Activated T-cell treated with anti-CD3 and anti-CD28 coated beads, Interleukin-2, amount 50 U/mL, for 48 hours (primary cell): Measurements from ENCODE around the gene OR13J1.
"Not testable (repeated sequence)": the region's sequence is repeated elsewhere in the genome, so short reads cannot be mapped to it uniquely, and the experiment has no call there.

Experiments
- DNase-seq, 2 experiments: peaks; one replicate each; pipeline ENCODE4 v3.0.0-alpha.2; 2020

OR13J1 gene

DNA sequence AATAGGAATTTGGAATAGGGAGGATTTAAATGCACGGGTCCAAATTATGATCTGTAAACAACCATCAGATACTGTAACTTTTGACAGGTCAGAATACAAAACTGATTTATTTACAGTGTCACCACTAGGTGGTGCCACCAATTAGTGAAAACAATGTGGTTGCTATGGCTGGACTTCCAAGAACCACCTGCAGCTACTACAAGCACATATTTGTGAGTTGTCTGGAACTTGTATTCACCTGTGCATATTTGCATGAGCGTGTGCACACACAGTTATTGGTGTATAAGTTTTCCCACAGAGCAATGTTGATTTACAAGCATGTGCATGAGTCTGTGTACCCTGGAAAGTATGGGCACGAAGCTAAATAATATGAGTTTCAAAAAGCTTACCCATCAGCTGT is 32.8 kb upstream of the OR13J1 start:
- no peak for DNase-seq

DNA sequence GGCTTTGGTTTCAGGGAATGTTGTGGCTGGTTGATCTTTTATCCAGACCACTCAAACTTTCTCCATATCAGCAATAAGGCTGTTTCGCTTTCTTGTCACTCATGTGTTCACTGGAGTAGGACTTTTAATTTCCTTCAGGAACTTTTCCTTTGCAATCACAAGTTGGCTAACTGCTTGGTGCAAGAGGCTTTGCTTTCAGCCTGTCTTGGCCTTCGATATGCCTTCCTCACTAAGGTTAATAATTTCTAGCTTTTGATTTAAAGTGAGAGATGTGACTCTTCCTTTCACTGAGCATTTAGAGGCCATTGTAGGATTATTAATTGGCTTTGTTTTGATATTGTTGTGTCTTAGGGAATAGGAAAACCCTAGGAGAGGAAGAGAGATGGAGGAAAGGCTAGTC is 28.8 kb upstream of the OR13J1 start:
- DNase-seq, result no peak

DNA sequence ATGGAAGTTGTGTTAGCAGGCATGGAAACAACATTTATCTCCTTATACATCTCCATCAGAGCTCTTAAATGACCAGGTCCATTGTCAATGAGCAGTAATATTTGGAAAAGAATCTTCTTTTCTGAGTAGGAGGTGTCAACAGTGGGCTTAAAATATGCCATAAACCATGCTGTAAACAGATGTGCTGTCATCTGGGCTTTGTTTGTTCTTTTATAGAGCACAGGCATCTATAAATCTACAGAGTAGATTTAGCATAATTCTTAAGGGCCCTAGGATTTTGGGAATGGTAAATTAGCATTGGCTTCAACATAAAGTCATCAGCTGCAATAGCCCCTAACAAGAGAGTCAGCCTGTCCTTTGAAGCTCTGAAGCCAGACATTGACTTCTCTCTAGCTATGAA is 28.1 kb upstream of the OR13J1 start:
- DNase-seq, result no peak

DNA sequence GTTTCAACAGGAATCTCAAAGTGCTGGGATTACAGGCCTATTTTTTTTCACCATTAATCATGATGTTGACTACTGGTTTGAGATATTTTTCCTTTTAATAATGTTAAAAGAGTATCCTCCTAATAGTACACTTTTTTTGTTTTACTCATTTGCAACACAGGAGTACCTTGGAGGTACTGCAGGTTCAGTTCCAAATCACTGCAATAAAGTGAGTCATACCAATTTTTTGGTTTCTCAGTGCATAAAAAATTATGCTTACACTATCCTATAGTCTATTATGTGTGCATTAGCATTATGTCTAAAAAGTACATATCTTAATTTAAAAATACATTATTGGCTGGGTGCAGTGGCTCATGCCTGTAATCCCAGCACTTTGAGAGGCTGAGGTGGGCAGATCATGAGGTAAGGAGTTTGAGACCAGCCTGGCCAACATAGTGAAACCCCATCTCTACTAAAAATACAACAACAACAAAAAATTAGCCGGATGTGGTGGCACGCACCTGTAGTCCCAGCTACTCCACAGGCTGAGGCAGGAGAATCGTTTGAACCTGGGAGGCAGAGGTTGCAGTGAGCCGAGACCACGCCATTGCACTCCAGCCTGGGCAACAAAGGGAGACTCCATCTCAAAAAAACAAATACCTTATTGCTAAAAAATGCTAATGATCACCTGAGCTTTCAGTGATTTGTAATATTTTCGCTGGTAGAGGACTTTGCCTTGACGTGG is 27.3 kb upstream of the OR13J1 start:
- DNase-seq, result not testable (repeated sequence)

DNA sequence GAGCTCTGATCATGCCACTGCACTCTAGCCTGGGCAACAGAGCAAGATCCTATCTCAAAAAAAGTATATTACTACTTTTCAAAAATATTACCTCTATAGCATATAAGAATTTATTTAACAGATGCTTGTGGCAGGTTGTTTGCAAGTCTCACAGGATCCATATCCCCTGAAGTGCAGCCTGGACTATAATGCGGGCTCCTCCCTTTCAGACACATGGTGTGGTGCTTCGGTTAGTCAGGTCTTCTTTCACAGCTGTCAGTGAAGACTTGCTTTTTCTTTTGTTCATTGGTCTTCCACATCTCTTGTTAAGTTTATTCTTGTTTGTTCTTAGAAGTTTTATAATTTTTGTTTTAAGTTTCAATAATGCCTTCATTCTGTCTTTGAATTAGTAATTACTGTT is 26.4 kb upstream of the OR13J1 start:
- DNase-seq, result no peak

DNA sequence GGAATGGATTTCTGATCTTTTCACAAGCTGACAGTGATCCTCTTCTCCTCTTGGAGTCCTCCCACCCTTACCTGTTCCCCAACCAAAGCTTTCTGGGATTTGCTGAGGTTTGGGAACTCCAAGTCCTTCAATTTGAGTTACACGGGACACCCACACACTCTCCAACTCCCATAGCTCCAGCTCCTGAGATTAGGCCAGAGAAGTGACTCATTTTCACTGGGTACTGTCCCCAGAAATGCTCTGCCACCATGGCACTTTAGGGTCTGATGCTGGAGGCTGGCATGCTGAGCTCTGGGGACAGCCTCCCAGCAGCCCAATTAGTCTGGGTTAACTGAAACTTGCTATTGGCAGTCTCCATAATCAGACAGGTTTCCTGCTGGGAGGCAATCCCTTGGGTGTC is 21.9 kb upstream of the OR13J1 start:
- DNase-seq, result no peak

DNA sequence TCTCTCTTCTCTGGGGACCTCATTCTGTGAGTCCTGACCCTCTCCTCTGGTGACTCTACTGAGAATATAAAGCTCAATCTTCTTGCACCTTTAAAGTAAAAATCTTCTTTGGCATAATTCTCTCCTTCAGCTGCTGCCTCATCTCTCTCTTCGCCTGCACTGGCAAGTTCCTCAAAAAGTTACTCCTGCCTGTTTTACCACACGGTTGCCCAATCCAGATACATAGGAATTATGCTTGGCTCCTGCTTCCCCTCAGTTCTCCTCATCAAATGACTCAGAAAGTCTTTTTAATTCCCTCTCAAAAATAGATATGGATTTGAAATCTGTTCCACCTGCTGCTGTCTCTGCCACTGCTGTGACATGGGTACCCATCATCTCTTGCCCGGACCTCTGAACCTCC is 21.4 kb upstream of the OR13J1 start:
- no peak for DNase-seq

DNA sequence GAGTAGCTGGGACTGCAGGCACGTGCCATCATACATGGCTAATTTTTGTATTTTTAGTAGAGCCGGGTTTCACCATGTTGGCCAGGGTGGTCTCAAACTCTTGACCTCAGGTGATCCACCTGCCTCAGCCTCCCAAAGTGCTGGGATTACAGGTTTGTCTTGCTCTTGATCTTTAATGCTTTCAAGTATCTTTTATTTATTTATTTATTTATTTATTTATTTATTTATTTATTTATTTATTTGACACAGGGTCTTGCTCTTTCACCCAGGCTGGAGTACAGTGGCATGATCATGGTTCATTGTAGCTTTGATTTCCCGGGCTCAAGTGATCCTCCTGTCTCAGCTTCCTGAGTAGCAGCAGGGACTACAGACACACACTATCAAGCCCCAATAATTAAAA is 14.7 kb upstream of the OR13J1 start:
- DNase-seq, result not testable (repeated sequence)

DNA sequence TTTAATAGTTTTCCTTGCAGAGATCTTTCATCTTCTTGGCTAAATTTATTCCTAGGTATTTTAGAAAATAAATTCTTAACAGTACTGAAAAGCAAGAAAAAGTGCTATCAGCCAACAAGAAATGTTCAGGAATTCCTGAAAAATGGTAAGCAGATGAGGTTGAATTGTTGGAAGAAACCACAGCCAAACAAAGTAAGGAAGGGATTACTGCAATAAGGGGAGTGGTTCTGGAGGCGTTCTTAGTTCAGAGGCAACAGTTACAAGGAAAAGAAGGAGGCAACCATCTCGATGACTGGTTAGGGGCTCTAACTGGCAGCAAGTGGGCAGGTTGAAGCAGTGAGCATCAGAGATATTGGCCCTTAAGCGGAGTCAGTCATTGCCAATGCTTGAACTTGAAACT is 12.8 kb upstream of the OR13J1 start:
- no peak for DNase-seq

DNA sequence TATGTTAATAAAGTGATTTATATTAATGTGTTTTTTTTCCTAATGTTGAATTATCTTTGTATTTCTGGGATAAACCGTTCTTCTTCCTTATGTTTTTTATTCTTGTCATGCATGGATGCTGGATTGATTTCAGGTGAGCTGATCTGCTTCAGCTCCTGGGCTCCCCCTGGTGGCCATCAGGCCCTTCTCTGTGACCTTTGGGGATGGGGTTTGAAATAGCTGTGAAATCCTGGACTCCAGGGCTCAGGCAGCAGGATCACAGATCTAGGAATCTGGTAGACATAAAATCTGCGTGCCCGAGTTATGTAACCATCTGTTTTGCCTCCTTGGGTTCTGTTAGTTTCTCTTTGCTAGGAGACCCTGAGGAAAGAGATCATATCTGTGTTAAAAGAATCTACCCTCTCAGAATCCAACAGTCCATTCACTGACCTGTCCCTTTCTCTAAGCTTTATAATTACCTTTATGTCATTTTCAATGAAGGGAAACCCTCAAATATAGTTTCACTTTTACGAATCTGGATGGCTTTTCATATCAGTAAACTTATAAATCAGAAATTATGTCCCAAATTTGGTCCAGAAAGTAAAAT is 12.2 kb upstream of the OR13J1 start:
- peak; percentile 84 to 86 for DNase-seq

DNA sequence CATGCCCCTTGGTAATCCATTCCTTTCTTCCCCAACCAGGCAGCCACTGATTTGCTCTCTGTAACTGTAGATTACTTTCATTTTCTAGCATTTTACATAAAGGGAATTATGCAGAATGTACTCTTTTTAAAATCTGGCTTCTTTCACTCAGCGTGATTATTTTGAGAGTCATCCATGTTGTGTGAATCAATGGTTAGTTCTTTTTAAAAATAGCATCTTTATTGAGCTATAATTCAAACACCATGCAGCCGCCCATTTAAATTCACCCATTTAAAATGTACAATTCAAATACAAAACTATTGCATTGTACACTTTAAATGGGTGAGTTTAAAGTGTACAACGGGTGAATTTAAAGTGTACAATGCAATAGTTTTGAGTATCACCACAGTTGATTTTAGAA is 2.3 kb upstream of the OR13J1 start:
- DNase-seq, result no peak

DNA sequence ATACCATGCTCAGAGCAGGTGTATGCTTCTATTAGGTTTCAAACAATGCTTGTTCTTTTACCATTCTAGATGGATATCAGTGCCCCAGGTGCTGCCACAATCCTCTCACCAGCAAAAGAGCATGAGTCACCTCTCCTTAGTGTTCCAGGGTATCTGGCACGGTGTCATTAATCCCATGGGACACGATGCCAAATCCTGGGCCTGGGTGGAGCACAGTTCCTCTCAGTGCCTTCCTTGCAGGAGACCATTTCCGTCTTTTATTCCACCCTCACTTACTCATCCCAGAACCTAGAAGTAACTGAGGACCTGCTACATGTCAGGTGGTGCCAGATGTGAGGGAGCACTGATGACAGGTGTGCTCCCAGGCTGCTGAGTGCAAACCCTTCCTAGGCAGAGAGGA is 1.3 kb upstream of the OR13J1 start:
- DNase-seq, result no peak

DNA sequence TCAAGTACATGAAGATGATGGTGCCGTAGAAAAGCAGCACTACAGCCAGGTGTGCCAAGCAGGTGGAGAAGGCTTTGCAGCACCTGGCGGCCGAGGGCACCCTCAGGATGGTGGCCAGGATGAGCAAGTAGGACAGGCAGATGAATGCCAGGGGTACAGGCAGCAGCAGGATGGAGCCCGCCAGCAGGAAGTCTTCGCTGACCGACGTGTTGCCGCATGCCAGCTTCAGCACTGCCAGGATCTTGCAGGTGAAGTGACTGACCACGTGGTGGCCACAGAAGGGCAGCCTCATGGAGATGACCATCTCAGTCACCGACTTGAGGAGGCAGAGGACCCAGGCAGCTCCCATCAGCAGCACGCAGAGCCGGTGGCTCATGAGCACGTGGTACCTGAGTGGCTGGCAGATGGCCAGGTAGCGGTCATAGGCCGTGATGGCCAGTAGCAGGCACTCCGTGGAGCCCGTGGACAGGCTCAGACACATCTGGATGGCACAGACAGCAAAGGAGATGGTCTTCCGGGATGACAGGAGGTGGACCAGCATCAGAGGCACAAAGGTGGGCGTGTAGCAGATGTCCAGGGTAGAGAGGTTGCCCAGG is 482 bp downstream of the OR13J1 start:
- no peak for DNase-seq

DNA sequence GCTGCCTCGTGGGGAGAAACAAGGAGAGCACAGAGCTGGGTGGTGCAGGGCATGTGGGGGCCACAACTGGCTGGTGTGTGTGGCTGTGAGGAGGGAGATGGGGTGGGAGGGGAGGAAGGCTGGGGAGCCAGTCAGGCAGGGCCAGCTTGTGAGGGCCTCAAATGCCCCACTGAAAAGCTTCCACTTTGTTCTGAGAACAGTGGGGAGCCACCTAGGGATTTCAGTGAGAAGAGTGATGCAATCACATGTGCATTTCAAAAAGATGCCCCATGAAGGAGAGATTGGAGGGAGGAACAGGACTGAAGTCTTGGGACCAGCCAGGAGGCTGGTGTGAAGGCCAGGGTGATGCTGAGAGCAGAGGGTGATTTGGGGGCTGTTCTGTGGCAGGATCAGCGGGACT is 1.3 kb downstream of the OR13J1 start:
- DNase-seq, result no peak

DNA sequence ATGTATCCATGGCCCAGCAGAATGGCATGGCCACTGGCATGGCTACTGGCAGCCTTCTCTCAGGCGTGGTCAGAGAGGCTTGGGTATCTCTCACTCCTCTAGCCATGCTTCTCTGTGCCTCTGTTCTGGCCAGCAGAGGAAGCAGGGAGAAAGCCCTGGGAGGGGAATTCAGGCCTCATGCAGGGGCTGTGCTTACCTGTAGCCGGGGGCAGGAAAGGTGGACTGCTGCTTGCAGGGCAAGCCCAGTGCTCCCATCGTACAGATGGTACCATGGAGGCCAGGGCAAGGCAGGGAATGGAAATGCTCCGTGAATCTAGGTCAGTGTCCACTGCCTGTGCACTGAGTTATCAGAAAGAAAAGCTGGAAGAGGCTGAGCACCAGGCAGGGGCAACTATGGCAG is 2.7 kb downstream of the OR13J1 start:
- no peak for DNase-seq

DNA sequence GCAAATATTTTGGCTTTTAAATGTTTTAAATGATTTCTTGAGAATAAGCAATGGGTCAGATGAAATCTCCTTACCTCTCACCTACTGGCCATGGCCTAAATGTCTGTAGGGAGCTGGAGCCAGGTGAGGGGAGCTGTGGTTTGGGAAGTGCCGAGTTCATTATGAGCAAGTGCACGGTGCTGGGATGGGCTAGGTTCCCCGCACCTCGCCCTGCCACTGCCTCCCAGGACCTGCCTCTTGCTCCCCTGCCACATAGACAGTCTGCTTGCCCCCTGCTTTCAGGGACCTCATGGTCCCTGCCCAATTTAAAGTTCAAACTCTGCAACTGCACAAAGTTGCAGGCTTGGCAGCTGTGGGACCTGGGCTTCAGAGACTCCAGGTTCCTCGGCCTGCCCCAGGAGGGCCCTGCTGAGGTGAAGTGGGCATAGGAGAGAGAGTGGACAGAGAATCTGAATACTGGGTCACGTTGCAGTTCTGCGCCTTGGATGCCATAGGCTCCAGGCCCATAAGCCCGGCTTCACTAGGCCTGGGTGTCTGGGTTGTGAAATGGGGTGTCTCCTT is 5.4 kb downstream of the OR13J1 start:
- no peak for DNase-seq

DNA sequence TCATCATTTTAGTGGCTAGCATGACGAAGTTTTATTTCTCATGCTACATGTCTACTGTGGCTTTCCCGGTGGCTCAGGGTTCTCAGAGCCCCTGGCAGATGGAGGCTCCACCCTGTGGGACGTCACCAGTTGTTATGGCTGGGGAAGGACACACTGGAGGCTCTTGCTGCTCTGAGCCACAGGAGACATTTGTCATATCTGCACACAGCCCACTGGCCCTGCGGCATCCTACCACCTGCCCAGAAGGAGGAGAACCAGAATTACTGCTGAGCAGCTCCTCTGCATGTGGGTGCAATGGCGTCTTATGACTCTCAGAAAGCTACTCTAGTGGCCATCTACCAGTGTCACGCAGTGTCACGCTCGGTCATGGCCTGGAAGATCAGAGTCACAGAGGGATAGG is 6.6 kb downstream of the OR13J1 start:
- DNase-seq, result no peak

DNA sequence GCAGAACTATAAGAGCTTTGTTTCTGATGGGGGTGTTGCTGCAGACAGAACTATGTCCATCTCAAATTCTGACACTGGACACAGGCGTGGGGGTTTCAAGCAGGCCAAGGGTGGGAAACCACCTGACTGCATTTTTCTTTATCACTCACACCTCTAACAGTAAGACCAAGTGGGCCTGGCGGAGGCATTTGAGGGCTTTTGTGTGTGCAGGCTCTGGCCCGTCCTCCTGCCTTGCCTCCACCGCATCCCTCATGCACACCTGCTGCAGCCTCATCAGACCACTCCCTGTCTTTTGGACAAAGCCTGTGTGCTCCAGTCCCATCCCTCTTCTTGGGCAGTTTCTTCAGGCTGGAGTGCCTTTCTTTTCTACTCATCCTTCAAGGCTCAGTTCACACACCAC is 7.9 kb downstream of the OR13J1 start:
- no peak for DNase-seq

DNA sequence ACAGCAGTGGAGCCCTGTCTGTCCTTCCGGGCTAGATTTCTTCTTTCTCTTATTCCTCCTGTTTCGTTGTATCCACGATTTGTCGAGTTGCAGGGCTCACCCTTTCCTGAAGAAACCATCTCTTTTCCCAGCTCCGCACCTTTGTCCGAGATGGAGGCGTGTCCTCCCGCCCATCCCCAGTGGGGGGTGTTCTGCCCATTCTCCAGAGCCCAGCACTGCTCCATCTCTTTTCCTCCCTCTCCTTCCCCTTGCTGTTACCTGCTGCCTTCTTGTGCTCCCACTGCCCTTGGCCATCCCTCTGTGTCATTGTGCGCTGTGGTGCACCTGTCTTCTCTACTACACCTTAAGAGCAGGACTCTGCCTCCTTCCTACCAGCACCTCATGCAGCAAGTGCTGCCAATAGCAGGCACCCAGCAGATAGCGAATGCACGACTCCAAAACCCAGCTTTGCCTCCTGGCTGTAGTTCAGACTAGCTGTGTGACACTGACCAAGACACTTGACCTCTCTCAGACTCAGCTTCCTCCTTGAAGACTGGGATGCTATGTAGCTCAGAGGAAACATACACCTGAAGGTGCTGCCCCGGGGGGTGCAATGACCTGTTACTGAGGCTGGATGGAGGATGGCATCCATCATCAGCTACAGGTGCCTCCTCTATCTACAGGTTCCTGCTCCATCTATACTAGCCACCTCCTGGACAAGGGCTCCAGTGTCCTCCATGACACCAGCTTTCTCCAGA is 8.9 kb downstream of the OR13J1 start:
- DNase-seq, result no peak

DNA sequence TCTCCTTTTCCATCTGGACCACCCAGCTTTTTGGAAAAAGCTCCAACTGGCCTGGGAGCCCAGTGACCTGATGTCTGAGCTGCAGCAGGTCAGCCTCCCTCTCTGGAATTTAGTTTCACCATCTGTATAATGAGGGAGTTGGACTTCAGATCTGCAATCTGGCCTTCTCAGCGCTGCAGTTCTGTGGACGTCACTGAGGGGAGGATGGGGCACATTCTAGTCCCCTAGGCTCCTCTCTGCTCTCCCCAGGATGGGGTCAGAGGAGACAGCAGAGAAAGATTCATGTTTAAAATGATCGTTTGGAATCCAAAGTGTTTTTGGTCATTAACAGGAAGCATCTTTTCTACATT is 10.2 kb downstream of the OR13J1 start:
- DNase-seq, result no peak

DNA sequence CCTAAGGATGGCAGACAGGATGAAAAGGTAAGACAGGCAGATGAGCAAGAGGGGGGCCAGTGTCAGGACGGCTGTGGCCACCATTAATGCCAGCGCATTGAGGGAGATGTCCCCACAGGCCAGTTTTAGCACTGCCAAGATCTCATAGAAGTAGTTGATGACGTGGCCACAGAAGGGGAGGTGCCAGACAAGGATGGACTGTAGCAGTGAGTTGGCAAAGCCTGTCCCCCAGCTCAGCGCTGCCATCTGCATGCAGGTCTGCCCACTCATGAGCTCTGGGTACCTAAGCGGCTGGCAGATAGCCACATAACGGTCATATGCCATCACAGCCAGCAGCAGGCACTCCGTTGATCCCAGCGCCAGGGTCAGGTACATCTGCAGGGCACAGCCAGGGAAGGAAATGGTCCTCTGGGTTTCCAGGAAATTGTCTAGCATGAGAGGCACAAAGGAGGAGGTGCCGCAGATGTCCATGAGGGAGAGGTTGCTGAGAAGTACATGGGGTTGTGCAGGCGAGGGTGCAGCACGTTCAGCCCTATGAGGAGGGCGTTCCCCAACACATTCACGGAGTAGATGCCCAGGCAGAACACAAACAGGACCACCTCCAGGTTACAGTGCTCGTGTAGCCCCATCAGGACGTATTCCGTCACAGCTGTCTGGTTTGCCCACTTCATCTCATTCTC is 10.8 kb downstream of the OR13J1 start:
- DNase-seq, result peak in 1 of 2 experiments; percentile 24

DNA sequence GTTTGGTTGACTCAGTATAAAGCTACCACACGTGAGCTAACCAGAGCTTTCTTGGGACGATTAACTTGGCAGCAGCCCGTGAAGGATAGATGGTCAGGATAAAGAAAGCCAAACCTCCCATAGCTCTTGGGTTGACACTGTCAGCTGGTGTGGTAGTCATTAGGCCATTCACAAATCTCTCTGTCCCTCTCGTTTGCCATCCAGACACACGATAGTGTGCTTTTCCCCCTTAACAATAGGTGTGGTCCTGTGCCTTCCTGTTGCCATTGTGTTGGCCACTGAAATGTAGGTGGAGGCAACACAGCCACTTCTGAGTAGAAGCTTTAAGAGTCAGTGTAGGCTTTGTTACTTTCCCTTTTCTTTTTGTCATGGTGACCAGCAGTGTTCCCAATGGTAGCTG is 11.7 kb downstream of the OR13J1 start:
- DNase-seq, result peak in 1 of 2 experiments; percentile 1

DNA sequence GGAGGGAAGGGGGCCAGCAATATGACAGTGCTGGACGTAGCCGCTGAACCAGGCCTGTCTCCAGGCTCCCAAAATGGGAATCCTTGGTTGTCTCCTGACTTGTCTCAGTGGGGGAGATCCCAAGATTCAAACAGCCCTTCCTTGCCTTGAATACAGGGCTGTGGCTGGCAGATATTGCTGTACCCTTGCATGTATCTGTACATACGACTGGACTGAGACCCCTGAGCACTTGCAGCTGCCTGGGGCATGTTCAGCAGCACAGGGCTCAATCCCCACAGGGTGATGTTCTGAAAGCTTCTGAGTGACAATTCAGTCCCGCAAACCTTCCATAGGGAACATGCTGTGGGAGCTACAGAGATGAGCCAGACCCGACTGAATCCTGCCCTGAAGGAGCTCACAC is 13.3 kb downstream of the OR13J1 start:
- peak; percentile 4 for DNase-seq
